ENCODE data around the gene MICA. TPM values are rescaled to one million over a fixed set of nuclear protein-coding genes. Genes with fewer than 3 reads are reported as not detected.
"Not testable (repeated sequence)": the region's sequence is repeated elsewhere in the genome, so short reads cannot be mapped to it uniquely, and the experiment has no call there.

The MICA gene
- total RNA-seq, 2 donors from 2014 or later, result 16.1 to 22.8 TPM

- intact Hi-C loops (cut with DNase I), result no loop called here
- DNase-seq (ENCODE audit: low spot score), result no peak
- Histone ChIP-seq H3K27ac (no peak overlapping the region), H3K9me3 (no peaks in the 10 kb centered on the region), H3K4me3 (no peak overlapping the region), H3K4me1 (replicated peaks) (no peaks in the 10 kb centered on the region), H3K36me3 (no peaks in the 10 kb centered on the region), H3K27me3 (replicated peaks; ENCODE audit: insufficient read depth) (no peaks in the 10 kb centered on the region)
- TF ChIP-seq, protein P1, sequence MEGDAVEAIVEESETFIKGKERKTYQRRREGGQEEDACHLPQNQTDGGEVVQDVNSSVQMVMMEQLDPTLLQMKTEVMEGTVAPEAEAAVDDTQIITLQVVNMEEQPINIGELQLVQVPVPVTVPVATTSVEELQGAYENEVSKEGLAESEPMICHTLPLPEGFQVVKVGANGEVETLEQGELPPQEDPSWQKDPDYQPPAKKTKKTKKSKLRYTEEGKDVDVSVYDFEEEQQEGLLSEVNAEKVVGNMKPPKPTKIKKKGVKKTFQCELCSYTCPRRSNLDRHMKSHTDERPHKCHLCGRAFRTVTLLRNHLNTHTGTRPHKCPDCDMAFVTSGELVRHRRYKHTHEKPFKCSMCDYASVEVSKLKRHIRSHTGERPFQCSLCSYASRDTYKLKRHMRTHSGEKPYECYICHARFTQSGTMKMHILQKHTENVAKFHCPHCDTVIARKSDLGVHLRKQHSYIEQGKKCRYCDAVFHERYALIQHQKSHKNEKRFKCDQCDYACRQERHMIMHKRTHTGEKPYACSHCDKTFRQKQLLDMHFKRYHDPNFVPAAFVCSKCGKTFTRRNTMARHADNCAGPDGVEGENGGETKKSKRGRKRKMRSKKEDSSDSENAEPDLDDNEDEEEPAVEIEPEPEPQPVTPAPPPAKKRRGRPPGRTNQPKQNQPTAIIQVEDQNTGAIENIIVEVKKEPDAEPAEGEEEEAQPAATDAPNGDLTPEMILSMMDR (IDR thresholded peaks at IDR 0.05), result no peak
- TF ChIP-seq POLR2A (IDR thresholded peaks at IDR 0.05) (no peak), POLR2AphosphoS5 (IDR thresholded peaks at IDR 0.05) (no peak)
- WGBS, result 63% methylated on average over 3 of the region's 3 CpGs
Observed at GRCh38 chr6:31426395-31427354, 23.3 kb downstream of the MICA start.

DNA sequence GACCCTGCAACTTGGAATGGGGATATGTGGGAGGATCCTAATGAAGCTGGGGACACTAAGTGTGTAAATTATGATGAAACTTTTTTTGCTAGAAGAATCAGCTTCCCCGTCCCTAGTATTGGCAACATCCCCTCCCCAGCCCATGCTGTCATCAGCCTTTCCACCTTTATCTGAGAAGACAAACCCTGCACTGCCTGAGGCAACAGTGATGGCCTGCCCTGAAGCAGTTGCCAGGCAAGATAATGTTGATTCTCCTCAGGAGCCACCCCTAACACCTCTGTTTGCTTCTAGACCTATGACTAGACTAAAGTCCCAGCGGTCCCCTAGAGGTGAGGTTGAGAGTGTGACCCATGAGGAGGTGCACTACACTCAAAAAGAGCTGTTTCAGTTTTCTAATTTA lies 27.1 kb downstream of the MICA start:
- Histone ChIP-seq H3K27ac (no peak overlapping the region), H3K27me3 (replicated peaks; ENCODE audit: insufficient read depth) (no peaks in the 10 kb centered on the region), H3K36me3 (no peaks in the 10 kb centered on the region), H3K9me3 (no peaks in the 10 kb centered on the region), H3K4me3 (no peak overlapping the region), H3K4me1 (replicated peaks) (no peaks in the 10 kb centered on the region)
- intact Hi-C loops (cut with DNase I), result no loop called here
- TF ChIP-seq, protein P1 (IDR thresholded peaks at IDR 0.05), result no peak
- TF ChIP-seq POLR2AphosphoS5 (IDR thresholded peaks at IDR 0.05), result no peak
- no peak for TF ChIP-seq POLR2A (IDR thresholded peaks at IDR 0.05)
- WGBS, result 87% methylated on average over 2 of the region's 2 CpGs
- no peak for DNase-seq (ENCODE audit: low spot score)

DNA sequence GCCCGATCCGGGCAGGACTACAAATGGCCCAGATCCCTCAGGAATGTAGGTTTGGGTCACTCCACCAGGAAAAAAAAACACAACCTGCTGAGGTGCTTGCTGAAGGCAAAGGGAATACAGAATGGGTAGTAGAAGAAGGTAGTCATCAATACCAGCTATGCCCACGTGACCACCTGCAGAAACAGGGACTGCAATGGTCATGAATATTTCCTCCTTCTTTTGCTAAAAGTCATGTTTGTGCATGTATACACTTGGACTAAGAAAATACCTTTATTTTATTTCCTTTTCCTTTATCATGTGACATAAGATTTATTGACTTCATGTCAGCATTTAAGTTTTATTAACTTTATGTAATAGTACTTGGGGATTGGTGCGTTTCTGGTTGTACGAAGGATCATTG lies 31.7 kb downstream of the MICA start:
- DNase-seq (ENCODE audit: low spot score); intact Hi-C loops (cut with DNase I); H3K27ac ChIP-seq; H3K36me3 ChIP-seq; H3K9me3 ChIP-seq; H3K4me1 ChIP-seq (replicated peaks); H3K27me3 ChIP-seq (replicated peaks; ENCODE audit: insufficient read depth); H3K4me3 ChIP-seq: not testable (repeated sequence)
- 57% methylated on average over 5 of the region's 5 CpGs for WGBS

- Histone ChIP-seq H3K27me3 (replicated peaks; ENCODE audit: insufficient read depth) (no peaks in the 10 kb centered on the region), H3K4me1 (replicated peaks) (no peaks in the 10 kb centered on the region), H3K9me3 (no peaks in the 10 kb centered on the region), H3K4me3 (no peak overlapping the region), H3K36me3 (no peaks in the 10 kb centered on the region), H3K27ac (no peak overlapping the region)
- intact Hi-C loops (cut with DNase I), result no loop called here
- TF ChIP-seq, protein P1 (IDR thresholded peaks at IDR 0.05), result no peak
- TF ChIP-seq POLR2A (IDR thresholded peaks at IDR 0.05) (no peak), POLR2AphosphoS5 (IDR thresholded peaks at IDR 0.05) (no peak)
- 80% methylated on average over 2 of the region's 2 CpGs for WGBS
- DNase-seq (ENCODE audit: low spot score), result no peak
Observed at GRCh38 chr6:31438222-31438621, 34.8 kb downstream of the MICA start.

GRCh38 chr6:31438677-31439076 lies 35.3 kb downstream of the MICA start:
- Histone ChIP-seq H3K9me3 (no peaks in the 10 kb centered on the region), H3K27me3 (replicated peaks; ENCODE audit: insufficient read depth) (no peaks in the 10 kb centered on the region), H3K4me3 (no peak overlapping the region), H3K4me1 (replicated peaks) (no peaks in the 10 kb centered on the region), H3K36me3 (no peaks in the 10 kb centered on the region), H3K27ac (no peak overlapping the region)
- intact Hi-C loops (cut with DNase I), result no loop called here
- DNase-seq (ENCODE audit: low spot score), result no peak
- no peak for TF ChIP-seq POLR2A (IDR thresholded peaks at IDR 0.05)
- 75% methylated on average over 2 of the region's 2 CpGs for WGBS
